GM12873 (cell line): Measurements from ENCODE around the gene GNMT.

Experiments used
- CTCF ChIP-seq: IDR thresholded peaks from 2 replicates; pipeline ENCODE4 v1.5.1; 2012; ENCODE audit warnings: low read depth, mild to moderate bottlenecking, moderate library complexity, low read length, control low read depth; ENCODE audit not compliant: insufficient read depth; ENCODE audit errors: missing control alignments

GNMT gene

GRCh38 chr6:42925248-42925857 lies 35.2 kb upstream of the GNMT start:
- no peak for TF ChIP-seq CTCF

GRCh38 chr6:42928986-42929820 lies 31.4 kb upstream of the GNMT start, which contains the start of gene CNPY3:
TSS of gene CNPY3 (plus strand) at chr6:42929480. CDS start at chr6:42929571, 91 bp downstream.
- no peak for TF ChIP-seq CTCF

- TF ChIP-seq CTCF: no peak
These were observed 30.7 kb upstream of the GNMT start for GRCh38 chr6:42929821-42930360.

- TF ChIP-seq CTCF: no peak
These were observed 28.1 kb upstream of the GNMT start for GRCh38 chr6:42932412-42932811.

- TF ChIP-seq CTCF: no peak
These were observed 27.3 kb upstream of the GNMT start for GRCh38 chr6:42933205-42933604.

GRCh38 chr6:42935322-42935721 lies 25.2 kb upstream of the GNMT start:
- TF ChIP-seq CTCF: no peak

GRCh38 chr6:42936398-42936797 lies 24.2 kb upstream of the GNMT start:
- TF ChIP-seq CTCF: no peak
